PC-9 (cell line): Measurements from ENCODE around the gene ATXN7. TPM values are rescaled to one million over a fixed set of nuclear protein-coding genes. Genes with fewer than 3 reads are reported as not detected.

Experiments
- BruUV-seq: library from RNA; stranded (reverse); fragments of 400-500 nt; replicated peaks from 2 replicates; lab custom pipeline; 2021; lab: Mats Ljungman, UMichigan
- CTCF ChIA-PET: fragments of 300-600 bp; sonication (Branson Sonifier 250); formaldehyde crosslinking; loops from one replicate; lab custom pipeline; 2022; ENCODE audit warnings: antibody characterized with exemption; lab: Charles Lee
- POLR2A ChIA-PET: fragments of 300-600 bp; sonication (Branson Sonifier 250); formaldehyde crosslinking; loops from one replicate; lab custom pipeline; 2022; ENCODE audit warnings: antibody characterized with exemption; ENCODE audit not compliant: unreplicated experiment; lab: Charles Lee
- DNase-seq, 2 experiments: peaks; one replicate each; pipeline versions ENCODE4 v3.0.0 to v3.0.0-alpha.2; 2015 to 2022; ENCODE audit warnings: mixed read lengths in 1 of 2
- H2AFZ ChIP-seq: fragments of 200-600 bp; sonication (generic); 2 replicates; pipeline ENCODE4 v1.8.1; 2017; ENCODE audit warnings: antibody characterized with exemption
- H3F3A ChIP-seq: fragments of 200-600 bp; sonication (generic); 2 replicates; pipeline ENCODE4 v1.8.1; 2017; ENCODE audit warnings: antibody characterized with exemption, mild to moderate bottlenecking, low read depth; ENCODE audit not compliant: insufficient read depth
- H3K27ac ChIP-seq: fragments of 200-600 bp; sonication (generic); 2 replicates; pipeline ENCODE4 v1.6.1; 2016; ENCODE audit warnings: mixed run types
- H3K27me3 ChIP-seq: fragments of 200-600 bp; sonication (generic); 2 replicates; pipeline ENCODE4 v1.6.1; 2016; ENCODE audit warnings: low read depth, mixed run types; ENCODE audit not compliant: insufficient read depth
- H3K36me3 ChIP-seq: fragments of 200-600 bp; sonication (generic); 2 replicates; pipeline ENCODE4 v1.6.1; 2016; ENCODE audit warnings: low read depth, mixed run types
- H3K4me1 ChIP-seq: fragments of 200-600 bp; sonication (generic); replicated peaks from 2 replicates; pipeline ENCODE4 v1.6.1; 2016; ENCODE audit warnings: mixed run types; ENCODE audit not compliant: insufficient read depth
- H3K4me2 ChIP-seq: fragments of 200-600 bp; sonication (generic); 2 replicates; pipeline ENCODE4 v1.6.1; 2017; ENCODE audit warnings: mixed run types
- H3K4me3 ChIP-seq: fragments of 200-600 bp; sonication (generic); 2 replicates; pipeline ENCODE4 v1.6.1; 2016; ENCODE audit warnings: mixed run types
- H3K79me2 ChIP-seq: fragments of 200-600 bp; sonication (generic); 2 replicates; pipeline ENCODE4 v1.6.1; 2017; ENCODE audit warnings: low read depth, mixed run types
- H3K9me2 ChIP-seq: fragments of 200-600 bp; sonication (generic); 2 replicates; pipeline ENCODE4 v1.8.1; 2017; ENCODE audit warnings: mild to moderate bottlenecking; ENCODE audit not compliant: insufficient read depth
- H3K9me3 ChIP-seq: fragments of 200-600 bp; sonication (generic); 2 replicates; pipeline ENCODE4 v1.8.1; 2016; ENCODE audit warnings: low read depth; ENCODE audit not compliant: insufficient read depth
- H4K20me1 ChIP-seq: fragments of 200-600 bp; sonication (generic); 2 replicates; pipeline ENCODE4 v1.8.1; 2017; ENCODE audit not compliant: insufficient read depth
- CTCF ChIP-seq: fragments of 200-600 bp; sonication (generic); conservative IDR thresholded peaks from 2 replicates; pipeline ENCODE4 v1.6.1; 2017; ENCODE audit warnings: mixed run types, antibody characterized with exemption, mild to moderate bottlenecking, moderate library complexity
- EZH2 ChIP-seq: fragments of 200-600 bp; sonication (generic); IDR thresholded peaks from 2 replicates; pipeline ENCODE4 v1.8.0; 2017; ENCODE audit warnings: antibody characterized with exemption, low read depth
- intact Hi-C: fragments of 100-400 bp; cut with micrococcal nuclease; formaldehyde crosslinking; loops from one replicate; pipeline ENCODE4 v1.10.0; 2022; ENCODE audit not compliant: unreplicated experiment
- total RNA-seq: library from RNA; stranded (reverse); gene quantifications from 2 replicates; pipeline ENCODE4 v1.2.3, GENCODE V29; 2021

The ATXN7 gene
- total RNA-seq, 1 experiment from 2014 or later = 27.7 TPM

- Histone ChIP-seq H3K27ac (no peak overlapping the region), H3K9me3 (no peaks in the 10 kb centered on the region), H3K36me3 (no peaks in the 10 kb centered on the region; the same call in 1 of the 2 replicates), H3K9me2 (no peaks in the 10 kb centered on the region), H3K79me2 (peaks cover 24% of the 10 kb centered on the region), H4K20me1 (peaks cover 5% of the 10 kb centered on the region; the same call in 1 of the 2 replicates), H3K4me1 (peaks cover 7% of the 10 kb centered on the region), H3K4me3 (peak overlapping the region; percentile 91), H3F3A (peaks cover 5% of the 10 kb centered on the region; the same call in 1 of the 2 replicates), H3K4me2 (peak overlapping the region; percentile 95), H2AFZ (no peak overlapping the region), H3K27me3 (no peaks in the 10 kb centered on the region)
- TF ChIP-seq CTCF (no peak), EZH2 (no peak)
- DNase-seq = no peak
- ChIA-PET CTCF (interaction anchor here (0.5 kb wide), 1 partner anchor 1656 kb away, joined by 13 read pairs; no protein-coding TSS in a partner anchor), POLR2A (no interaction called here)
- intact Hi-C loops = no loop called here
- no TSS peak for BruUV-seq
Observed at GRCh38 chr3:64021922-64022321, 158.3 kb downstream of the ATXN7 start.

- TSS peak; percentile 74 for BruUV-seq
Observed at GRCh38 chr3:64022451-64023186, 159.0 kb downstream of the ATXN7 start.

More at GRCh38 chr3:64022451-64023186, 159.0 kb downstream of the ATXN7 start:
- H3K36me3 ChIP-seq = no peaks in the 10 kb centered on the region; the same call in 1 of the 2 replicates
- peaks cover 24% of the 10 kb centered on the region for H3K79me2 ChIP-seq
- H3F3A ChIP-seq = peaks cover 2% of the 10 kb centered on the region; the same call in 1 of the 2 replicates
- no peaks in the 10 kb centered on the region for H3K9me3 ChIP-seq
- H3K4me2 ChIP-seq = peak overlapping the region; percentile 95
- ChIA-PET CTCF (interaction anchor here (0.6 to 1.2 kb wide), 2 partner anchors 61 to 480 kb away, joined by 3 to 7 read pairs; no protein-coding TSS in a partner anchor), POLR2A (interaction anchor here (0.6 kb wide), 1 partner anchor 463 kb away, joined by 3 read pairs; no protein-coding TSS in a partner anchor)
- no peak for DNase-seq
- TF ChIP-seq EZH2 (no peak), CTCF (no peak)
- peak overlapping the region; percentile 91 for H3K4me3 ChIP-seq
- intact Hi-C loops = loop anchor here (1.0 kb wide), 1 partner anchor 462 kb away; no protein-coding TSS in a partner anchor
- peak overlapping the region; percentile 54 for H3K27ac ChIP-seq
- peak overlapping the region; percentile 92 for H2AFZ ChIP-seq
- H3K27me3 ChIP-seq = no peaks in the 10 kb centered on the region
- peaks cover 7% of the 10 kb centered on the region for H3K4me1 ChIP-seq
- no peaks in the 10 kb centered on the region for H3K9me2 ChIP-seq
- H4K20me1 ChIP-seq = peaks cover 5% of the 10 kb centered on the region; the same call in 1 of the 2 replicates
